GM03348 (cell line): ENCODE measurements around the gene TMEM250.

Experiments used
- DNase-seq: peaks from one replicate; pipeline ENCODE4 v3.0.0; 2012; ENCODE audit warnings: low spot score

TMEM250 gene

DNA sequence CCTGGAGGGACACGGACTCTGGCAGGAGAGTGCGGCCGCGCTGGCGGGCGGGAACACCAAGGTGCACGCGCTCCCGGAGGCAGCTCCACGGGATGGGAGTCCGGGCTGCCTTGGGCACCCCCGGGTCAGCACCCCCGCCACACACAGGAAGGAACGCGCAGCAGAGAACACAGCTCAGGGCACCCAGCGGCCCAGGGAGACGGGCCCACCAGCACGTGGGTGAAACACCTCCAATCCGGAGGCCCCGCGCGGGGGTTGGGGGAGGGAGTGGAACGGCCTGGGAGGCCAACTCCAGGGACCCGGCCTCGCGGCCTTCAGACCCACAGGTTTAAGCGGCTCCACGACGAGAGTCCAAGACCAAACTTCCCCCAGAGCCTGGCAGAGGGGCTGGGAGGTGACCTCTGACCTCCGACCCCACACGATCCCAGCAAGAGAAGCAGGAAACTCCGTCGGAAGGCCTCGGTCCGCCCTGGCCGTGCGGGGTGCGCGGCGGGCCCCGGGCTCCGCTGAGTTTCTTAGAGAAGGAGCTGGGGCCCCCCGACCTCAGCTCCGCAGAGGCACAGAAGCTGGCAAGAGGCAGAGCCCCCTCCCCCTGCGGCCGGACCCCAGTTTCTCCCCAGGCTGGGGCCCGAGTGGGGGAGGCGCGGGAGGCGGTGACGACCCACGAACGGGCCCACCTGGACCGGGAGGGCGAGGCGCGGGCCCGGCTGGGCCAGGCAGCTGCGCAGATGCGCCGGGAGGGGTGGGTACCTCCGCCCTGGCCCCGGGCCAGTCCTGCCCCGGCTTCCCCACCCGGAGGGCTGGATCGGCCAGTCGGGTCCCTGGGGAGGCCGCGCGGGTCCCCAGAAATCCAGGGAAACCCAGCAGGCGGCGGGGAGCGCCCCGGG lies 24.4 kb downstream of the TMEM250 start:
- DNase-seq, result peak; percentile 90

DNA sequence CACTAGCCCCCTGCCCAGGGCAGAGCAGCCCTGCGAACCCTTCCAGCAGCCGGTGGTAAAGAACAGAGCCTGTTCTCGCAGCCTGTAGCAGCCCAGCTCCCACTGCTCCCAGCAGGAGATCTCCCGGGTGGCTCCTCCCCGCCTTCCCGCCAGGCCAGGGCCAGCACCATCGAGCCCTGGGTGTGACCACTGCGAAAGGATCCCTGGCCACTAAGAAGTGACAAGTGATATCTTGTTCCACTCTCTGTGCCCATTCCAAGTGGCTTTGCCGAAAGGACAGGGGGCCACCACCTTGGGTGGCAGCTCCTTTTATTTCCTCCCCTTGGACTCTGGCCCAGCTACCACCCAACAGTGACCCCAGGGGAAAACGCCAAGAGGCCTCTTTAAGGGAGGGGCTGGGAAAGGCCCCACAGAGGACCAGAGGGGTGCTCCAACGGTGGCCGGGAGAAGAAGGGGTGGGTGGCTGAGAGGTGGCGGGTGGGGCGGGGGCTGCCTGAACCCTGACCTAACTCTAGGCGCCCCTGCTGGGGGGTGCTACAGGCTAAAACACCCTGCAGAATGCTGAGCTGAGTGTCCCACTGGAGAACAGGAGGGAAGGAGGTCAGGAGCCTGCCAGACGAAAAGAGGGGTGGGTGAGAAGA lies 25.2 kb downstream of the TMEM250 start:
- DNase-seq, result peak; percentile 75

DNA sequence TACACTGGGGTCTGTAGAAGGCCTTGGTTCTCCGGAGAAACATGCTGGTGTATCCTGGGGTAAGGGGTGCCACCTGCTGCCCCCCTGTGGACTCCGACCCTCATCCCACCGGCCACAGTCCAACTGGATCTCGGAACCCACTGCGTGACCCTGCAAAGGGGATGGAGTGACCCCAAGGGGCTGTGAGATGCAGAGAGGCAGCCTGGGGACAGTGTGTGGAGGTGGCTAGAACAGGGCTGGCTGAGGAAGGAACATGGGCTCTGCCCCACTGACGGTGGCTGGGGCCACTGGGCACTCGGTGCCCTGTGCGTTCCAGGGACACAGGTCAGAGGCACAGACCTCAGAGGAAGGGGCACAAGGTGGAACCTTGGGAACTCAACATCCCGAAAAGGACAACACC lies 25.9 kb downstream of the TMEM250 start:
- no peak for DNase-seq

DNA sequence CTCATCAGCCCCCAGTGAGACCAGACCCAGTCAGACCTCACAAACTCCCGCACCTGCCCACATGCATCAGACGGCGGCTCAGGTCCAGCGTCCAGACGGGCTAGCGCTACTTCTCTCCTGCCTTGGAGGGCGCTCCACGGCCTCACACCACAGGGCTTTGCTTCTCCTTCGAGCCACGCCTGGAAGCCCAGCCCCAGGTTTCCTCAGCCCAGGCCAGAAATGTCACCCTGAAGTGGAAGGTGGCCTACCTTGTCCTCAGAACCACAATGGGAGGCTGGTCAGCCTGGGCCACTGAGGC lies 26.4 kb downstream of the TMEM250 start:
- no peak for DNase-seq

DNA sequence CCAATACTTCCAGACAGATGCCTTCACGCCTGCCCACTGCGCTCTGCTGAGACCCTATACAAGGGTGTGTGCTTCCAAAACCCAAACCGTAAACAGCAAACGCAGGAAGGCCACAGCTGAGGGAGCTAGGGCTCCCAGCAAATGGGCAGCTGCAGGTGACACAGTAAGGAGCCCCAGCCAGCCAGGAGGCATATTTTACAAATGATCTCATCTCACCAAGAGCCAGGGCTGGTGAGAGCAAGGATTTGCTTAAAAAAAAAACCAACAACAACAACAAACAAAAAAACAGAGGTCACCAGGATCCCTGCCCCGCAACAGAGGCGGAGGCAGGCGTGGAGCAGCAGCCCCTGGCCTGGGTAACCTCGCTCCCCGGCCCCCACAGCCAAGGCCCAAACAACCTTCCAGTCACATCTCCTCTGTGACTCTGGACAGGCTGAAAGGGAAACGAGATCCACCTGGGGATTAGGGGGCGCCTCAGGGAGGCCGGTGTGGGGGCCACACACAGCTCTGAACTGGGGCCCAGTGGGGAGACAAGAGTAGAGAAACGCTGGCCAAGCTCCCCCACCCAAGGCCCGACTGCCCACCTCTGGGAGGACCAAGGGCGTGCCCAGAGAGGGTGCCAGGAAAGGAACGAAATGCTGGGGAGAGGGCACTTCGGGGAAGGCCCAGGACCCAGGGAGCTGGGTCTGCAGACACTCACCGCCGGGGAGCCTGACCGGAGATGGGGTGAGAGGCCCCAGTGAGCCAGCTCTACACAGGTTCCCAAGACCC lies 26.9 kb downstream of the TMEM250 start:
- no peak for DNase-seq

DNA sequence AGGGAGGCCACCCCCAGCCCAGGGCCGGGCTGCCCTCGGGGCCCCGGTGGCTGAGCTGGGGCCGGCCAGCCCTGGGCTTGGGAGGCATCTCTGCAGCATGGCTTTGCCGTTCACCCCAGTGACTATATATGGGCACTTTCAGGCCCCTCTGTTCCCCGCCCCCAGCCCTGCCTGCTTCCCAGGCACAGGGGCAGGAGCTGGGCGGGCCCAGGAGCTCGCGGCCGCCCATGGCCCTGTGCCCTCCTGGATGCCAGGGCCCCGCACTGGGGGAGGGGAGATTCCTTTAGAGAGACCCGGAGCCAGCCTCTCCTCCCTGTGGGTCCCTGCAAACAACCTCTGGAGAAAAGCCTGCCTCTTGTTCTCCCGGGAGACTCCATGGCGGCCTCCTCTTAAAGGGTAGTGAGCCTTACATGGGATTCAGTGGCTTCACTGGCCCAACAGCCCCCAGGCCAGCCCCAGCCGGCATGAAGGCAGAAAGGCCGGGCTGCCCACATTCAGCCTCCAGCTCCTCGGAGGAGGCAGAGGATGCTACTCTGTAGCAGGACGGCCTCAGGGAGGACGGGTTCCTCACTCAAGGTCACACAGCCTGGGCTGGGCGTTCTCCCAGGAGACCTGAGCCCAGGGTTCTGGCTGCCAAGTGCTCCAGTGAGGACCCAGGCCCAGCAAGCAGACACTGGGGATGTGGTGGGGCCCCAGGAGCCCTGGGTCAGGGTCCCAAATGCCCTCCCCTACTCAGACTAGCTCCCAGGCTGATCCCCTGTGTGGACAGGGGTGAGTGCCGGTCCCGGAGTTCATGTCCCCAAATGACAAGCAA lies 27.7 kb downstream of the TMEM250 start:
- no peak for DNase-seq

DNA sequence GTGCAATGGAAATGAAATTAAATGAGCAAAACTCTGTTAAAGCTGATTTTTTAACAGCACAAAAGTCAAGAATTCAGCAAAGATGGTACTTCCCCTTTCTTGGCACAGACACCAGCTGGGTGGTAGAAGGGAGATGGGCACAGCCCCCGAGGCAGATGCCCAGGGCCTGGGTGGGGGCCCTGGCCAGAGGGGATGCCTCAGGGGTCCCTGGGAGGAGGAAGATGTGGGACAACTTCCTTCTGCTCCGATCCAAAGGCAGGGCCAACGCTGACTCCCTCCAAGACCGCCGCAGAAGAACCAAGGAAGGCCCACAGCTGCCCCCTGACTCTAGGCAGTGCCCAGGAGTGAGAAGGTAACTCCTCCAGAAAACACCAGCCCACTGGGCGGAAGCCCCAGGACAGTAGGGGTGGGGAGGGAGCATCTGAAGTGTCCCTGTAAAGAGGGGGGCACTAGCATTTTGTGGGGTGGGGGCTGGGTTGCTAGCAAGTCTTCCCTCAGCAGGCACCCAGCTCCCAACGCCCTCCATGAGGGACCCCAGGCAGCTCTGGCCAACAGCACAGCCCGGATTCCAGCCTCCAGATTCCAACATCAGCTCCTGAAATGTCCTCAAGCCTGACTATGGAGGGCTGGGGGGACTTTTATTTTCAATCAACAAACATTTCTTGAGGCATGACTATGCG lies 28.5 kb downstream of the TMEM250 start:
- DNase-seq, result no peak

DNA sequence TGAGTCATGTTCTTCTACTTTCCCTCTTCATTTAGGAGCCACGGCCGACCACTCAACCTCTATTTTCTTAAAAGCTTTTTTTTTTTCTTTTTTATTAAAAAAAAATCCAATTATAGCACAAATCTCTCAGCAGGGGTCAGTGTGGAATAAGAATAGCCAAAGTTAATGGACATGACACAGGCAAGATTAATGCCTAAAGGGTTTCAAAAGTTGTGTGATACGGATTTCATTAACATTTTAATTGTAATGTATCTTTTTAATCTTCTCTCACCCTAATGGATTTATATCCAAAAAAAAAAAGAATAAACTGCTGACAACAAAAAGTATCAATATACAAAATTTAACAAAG lies 29.0 kb downstream of the TMEM250 start:
- DNase-seq, result peak; percentile 68

DNA sequence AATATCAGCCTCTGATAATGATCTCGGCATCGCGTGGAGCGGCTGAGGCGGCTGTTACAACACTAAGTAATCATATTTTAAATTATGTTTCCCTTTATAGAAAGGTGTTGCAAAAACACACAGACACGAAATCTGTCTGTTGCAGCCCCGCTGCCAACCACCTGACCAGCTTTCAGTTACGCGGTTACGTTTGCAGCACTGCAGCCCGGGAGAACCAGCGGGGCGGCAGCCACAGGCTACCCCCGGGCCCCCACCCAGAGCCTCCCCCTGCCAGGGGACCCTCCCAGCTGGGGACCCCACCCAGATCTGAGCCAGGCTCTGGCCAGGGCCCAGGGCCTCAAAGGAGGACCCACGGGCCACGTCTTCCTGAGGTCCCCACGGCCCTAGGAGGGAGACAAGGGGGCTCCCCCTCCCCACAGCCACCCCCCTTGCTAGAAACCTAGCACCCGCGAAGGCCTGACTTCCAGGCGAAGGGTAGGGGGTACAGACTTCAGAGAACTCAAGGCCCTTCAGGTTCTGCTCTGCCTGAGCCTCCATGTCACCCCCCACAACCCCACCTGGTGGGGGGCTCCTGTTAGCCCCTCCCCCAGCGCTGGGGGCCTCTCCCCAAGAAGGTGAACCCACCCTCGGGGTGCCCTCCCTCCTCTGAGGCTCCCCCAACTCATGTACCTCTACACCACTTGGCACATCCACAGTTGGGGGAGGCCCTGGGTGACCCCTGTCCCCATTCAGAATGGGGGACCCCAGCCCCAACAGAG lies 29.6 kb downstream of the TMEM250 start:
- no peak for DNase-seq

DNA sequence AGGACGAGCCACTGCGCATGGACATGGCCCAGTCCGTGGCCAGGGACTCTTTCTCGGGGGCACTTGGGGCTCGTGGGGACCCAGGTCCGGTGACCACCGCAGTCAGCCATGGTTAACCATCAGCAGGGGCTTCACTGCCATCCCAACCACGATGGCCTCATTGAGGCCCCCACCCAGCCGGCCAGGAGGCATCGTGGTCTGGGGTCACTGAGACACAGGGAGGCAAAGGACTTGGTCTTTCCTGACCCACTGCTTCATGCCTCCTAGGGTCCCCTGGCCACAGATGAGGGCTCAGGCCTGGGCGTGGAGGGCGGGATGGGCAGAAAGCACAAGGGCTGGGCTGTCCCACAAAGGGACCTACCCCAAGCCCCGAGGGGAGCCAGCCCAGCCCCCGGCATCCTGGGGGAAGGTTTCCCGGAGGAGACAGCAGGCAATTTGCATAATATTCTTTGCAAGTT lies 30.2 kb downstream of the TMEM250 start:
- no peak for DNase-seq

DNA sequence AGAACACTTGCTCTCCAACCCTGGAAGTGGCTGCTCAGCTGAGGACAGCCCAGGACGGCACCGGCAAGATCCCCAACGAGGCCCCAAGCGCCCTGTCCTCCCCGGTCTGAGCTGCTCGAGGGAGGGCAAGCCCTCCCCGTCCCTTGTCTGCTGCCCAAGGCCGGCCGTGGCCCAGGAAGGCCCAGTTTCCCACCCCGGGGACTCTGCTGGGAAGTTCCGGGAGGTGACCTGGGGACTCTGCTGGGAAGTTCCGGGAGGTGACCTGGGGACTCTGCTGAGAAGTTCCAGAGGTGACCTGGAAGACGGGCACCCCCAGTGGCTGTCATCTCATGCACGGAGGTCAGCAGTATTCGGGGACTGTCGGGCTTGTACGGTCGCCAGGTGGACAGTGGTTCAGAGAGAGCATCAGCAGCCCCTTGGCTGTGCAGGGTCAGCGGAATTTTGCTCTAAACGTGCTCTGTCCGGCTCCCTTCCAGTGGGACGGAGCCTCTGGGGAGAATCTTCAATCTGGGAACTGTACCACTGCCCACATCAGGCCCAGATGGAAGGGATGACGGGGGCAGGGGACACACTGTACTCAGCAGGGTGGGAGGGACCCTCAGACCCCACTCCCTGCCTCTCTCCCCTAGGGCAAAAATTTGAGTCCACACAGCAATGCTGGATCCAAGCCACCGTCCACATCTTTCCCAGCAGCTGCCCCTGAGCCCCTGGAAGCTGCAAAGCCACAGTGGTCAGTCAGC lies 30.8 kb downstream of the TMEM250 start:
- no peak for DNase-seq

DNA sequence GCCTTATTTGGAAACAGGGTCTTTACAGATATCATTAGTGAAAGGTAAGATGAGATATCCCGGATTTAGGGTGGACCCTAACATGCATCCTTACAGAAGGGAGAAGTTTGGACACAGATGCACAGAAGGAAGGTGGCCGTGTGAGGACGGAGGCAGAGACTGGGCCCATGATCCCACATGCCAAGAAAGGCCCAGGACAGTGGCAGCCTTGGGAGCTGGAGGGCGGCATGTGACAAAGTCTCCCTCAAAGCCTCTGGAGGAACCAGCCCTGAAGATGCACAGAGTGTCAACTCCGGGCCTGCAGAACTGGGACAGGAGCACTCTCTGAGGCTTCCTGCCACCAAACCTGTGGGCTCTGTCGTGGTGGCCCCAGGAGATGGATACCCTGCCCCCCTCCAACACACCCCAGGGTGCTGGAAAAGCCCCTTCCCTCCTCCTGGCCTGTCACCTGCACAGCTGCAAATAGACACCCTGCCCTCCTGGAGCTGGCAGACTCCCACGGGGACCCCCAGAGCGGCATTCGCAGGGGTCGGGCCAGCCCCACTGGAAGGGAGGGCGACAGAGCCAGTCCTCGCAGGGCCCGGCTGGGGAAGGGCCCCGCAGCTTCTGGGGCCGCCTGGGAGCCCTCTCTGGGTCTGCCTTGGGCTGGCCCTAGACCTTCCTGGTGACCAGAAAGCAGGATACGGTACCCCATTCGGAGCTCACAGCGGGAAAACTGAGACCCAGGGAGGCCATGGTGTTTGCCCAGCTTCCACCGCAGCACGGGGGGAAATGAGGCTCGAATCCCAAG lies 31.5 kb downstream of the TMEM250 start:
- no peak for DNase-seq

DNA sequence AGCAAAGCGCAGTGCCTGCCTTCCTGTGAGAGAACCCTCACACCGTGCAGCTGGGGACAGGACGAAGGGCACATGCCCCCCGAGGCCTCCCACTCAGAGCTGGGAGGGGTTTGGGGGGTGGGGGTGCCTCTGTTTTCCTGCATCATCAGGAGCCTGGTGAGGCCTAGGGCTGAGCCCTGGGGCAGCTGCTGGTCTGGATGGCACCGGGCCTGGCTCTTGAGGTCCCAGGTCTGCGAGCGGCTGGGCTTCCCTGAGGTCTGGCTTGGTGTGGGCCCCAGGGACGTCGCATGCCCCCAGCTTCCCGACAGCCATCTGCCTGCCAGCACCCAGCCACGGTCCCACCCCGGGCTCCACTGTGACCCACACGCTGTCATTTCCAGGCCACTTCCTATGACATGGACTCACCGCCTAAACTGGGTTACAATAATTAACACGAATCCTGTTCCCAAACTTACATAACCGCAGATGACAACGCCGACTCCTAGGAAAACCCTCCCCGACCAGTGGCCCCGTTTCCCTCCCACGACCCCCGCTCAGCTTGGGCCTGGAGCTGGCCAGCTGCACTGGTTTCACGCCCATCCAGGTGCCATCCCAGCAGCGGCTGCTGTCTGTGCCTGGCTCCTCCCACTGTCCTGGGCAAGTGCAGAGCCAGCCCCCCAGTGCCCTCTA lies 32.3 kb downstream of the TMEM250 start:
- no peak for DNase-seq

DNA sequence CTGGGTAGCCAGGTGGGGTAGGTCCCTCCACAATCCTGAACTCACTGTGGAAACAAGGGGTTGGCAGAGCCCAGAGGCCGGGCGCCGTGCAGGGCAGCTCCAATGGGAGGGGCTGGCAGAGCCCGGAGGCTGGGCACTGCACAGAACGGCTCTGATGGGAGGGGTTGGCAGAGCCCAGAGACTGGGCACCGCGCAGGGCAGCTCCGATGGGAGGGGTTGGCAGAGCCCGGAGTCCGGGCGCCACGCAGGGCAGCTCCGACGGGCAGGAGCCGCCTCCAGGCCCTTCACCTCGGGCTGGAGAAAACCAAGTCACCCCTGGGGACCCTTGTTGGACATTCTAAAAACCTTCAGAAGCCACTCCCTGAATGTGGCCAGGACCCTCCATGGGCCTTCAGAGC lies 32.9 kb downstream of the TMEM250 start:
- no peak for DNase-seq

DNA sequence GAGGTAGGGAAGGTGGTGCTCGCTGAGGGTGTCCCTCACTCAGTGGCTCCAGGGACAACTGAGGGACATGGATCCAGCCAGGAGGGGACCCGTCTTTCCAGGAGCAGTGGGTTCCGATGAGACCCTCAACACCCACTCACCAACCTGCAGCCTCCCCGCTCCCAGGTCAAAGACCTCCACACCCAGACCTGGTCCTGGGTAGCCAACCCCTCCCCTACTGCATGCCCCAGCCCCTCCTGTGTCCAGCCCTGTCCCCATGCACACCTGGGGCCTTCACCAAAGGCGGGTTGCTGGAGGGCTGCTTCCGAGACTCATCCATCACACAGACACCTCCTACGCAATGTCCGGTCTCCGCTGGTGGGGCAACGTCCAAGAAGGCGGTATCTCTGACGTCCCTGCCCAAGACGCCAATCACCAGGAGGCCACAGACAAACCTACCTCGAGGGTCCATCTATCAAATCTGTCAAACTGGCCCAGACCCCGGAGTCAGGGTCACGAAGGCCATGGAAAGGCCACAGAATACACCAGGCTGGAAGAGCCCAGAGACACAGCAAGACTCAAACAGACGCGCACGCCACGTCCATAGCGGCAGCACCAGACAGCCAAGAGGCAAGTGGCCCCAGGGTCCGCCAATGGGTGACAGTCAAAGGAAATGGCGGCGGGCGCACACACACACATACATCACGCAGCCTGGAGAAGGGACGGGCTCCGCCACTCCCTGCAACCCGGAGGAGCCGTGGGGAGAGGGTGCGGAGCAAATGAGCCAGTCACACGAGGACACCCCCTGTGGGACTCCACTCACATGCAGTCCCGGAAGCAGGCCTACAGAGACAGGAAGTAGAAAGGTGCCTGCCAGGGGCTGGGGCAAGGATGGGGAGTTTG lies 34.4 kb downstream of the TMEM250 start:
- DNase-seq, result no peak

DNA sequence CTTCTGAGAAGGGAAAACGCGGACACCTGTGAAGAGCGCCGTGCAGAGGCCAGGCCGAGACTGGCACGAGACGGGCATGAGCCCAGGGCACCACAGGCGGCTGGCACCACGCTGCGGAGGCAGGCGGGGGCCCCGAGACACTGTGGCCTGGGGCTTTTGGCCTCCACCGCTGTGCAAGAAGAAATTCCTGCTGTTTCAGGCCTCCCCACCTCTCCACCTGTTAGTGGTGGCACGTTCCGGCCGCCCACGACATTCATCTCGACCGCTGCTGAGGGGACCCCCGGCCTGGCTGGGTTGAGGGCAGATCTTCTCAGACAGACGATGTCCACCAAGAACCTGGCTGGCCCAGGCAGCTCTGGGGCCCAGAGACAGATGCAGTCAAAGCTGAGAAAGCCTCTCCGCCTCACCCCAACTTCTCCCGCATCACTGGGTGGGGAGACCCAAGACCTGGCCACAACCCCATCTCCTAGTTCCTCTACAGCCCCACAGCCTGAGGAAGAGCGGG lies 35.1 kb downstream of the TMEM250 start:
- DNase-seq, result no peak
